ENCODE measurements around the gene KASH5.

The KASH5 gene

DNA sequence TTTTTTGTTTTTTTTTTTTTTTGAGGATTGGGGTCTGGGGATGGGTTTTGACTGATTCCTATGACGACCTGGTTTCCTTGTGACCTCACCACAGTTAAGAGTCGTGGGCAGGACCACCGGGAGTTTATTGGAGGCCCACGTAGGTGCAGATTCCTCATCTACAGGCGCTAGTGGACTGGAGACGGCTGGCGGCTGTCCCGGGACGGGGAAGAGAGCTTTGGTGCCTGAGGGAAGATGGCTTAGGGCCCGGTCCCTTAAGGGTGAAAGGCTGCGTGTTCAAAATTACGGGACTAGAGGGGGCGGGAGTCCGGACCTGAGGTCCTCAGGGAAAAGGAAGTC lies 25.2 kb upstream of the KASH5 start:
- H3K27me3 ChIP-seq (ENCODE audit: insufficient read depth, low read length, poor library complexity, severe bottlenecking) = no peaks in the 10 kb centered on the region
- H3K4me3 ChIP-seq (ENCODE audit: low read length, poor library complexity, severe bottlenecking) = no peak overlapping the region
- TF ChIP-seq, protein P1, sequence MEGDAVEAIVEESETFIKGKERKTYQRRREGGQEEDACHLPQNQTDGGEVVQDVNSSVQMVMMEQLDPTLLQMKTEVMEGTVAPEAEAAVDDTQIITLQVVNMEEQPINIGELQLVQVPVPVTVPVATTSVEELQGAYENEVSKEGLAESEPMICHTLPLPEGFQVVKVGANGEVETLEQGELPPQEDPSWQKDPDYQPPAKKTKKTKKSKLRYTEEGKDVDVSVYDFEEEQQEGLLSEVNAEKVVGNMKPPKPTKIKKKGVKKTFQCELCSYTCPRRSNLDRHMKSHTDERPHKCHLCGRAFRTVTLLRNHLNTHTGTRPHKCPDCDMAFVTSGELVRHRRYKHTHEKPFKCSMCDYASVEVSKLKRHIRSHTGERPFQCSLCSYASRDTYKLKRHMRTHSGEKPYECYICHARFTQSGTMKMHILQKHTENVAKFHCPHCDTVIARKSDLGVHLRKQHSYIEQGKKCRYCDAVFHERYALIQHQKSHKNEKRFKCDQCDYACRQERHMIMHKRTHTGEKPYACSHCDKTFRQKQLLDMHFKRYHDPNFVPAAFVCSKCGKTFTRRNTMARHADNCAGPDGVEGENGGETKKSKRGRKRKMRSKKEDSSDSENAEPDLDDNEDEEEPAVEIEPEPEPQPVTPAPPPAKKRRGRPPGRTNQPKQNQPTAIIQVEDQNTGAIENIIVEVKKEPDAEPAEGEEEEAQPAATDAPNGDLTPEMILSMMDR (conservative IDR thresholded peaks at IDR 0.05; ENCODE audit: low read length) = no peak
- no peak for TF ChIP-seq EZH2phosphoT487 (IDR thresholded peaks at IDR 0.05; ENCODE audit: borderline replicate concordance)
- no peaks in the 10 kb centered on the region for H3K4me1 ChIP-seq (ENCODE audit: insufficient read depth, low read length, poor library complexity, severe bottlenecking)
- no peaks in the 10 kb centered on the region for H4K20me1 ChIP-seq (ENCODE audit: insufficient read depth, low read length, poor library complexity, severe bottlenecking)
- H3K4me2 ChIP-seq (ENCODE audit: low read depth, low read length, poor library complexity, severe bottlenecking) = no peak overlapping the region
- no peaks in the 10 kb centered on the region for H3K9me3 ChIP-seq (ENCODE audit: insufficient read depth, low read depth, low read length)
- H3K9me2 ChIP-seq (replicated peaks; ENCODE audit: low read depth, low read length) = no peaks in the 10 kb centered on the region
- no peaks in the 10 kb centered on the region for H3K79me2 ChIP-seq (ENCODE audit: insufficient read depth, low read length)
- H3F3A ChIP-seq (ENCODE audit: low read depth) = no peaks in the 10 kb centered on the region
- H2AFZ ChIP-seq (ENCODE audit: low read length) = no peak overlapping the region
- no peaks in the 10 kb centered on the region for H3K36me3 ChIP-seq (ENCODE audit: insufficient read depth, low read length)
- no peak overlapping the region for H3K9ac ChIP-seq (ENCODE audit: low read depth, low read length, poor library complexity, severe bottlenecking)

GRCh38 chr19:49363268-49364082 lies 24.6 kb upstream of the KASH5 start, which contains the start of gene DKKL1:
TSS of gene DKKL1 (plus strand) at chr19:49363877. CDS start at chr19:49363999, 122 bp downstream.
- TF ChIP-seq, protein P1 (conservative IDR thresholded peaks at IDR 0.05; ENCODE audit: low read length) = no peak
- no peak for TF ChIP-seq EZH2phosphoT487 (IDR thresholded peaks at IDR 0.05; ENCODE audit: borderline replicate concordance)
- no peaks in the 10 kb centered on the region for H3K36me3 ChIP-seq (ENCODE audit: insufficient read depth, low read length)
- H3K9me3 ChIP-seq (ENCODE audit: insufficient read depth, low read depth, low read length) = no peaks in the 10 kb centered on the region
- no peak within 1 kb of the TSS for H3K4me3 ChIP-seq (ENCODE audit: low read length, poor library complexity, severe bottlenecking)
- no peaks in the 10 kb centered on the region for H3F3A ChIP-seq (ENCODE audit: low read depth)
- no peak within 1 kb of the TSS for H3K9ac ChIP-seq (ENCODE audit: low read depth, low read length, poor library complexity, severe bottlenecking)
- no peaks in the 10 kb centered on the region for H3K4me1 ChIP-seq (ENCODE audit: insufficient read depth, low read length, poor library complexity, severe bottlenecking)
- H4K20me1 ChIP-seq (ENCODE audit: insufficient read depth, low read length, poor library complexity, severe bottlenecking) = no peaks in the 10 kb centered on the region
- no peaks in the 10 kb centered on the region for H3K27me3 ChIP-seq (ENCODE audit: insufficient read depth, low read length, poor library complexity, severe bottlenecking)
- H3K9me2 ChIP-seq (replicated peaks; ENCODE audit: low read depth, low read length) = no peaks in the 10 kb centered on the region
- no peak within 1 kb of the TSS for H2AFZ ChIP-seq (ENCODE audit: low read length)
- no peak within 1 kb of the TSS for H3K4me2 ChIP-seq (ENCODE audit: low read depth, low read length, poor library complexity, severe bottlenecking)
- no peaks in the 10 kb centered on the region for H3K79me2 ChIP-seq (ENCODE audit: insufficient read depth, low read length)

DNA sequence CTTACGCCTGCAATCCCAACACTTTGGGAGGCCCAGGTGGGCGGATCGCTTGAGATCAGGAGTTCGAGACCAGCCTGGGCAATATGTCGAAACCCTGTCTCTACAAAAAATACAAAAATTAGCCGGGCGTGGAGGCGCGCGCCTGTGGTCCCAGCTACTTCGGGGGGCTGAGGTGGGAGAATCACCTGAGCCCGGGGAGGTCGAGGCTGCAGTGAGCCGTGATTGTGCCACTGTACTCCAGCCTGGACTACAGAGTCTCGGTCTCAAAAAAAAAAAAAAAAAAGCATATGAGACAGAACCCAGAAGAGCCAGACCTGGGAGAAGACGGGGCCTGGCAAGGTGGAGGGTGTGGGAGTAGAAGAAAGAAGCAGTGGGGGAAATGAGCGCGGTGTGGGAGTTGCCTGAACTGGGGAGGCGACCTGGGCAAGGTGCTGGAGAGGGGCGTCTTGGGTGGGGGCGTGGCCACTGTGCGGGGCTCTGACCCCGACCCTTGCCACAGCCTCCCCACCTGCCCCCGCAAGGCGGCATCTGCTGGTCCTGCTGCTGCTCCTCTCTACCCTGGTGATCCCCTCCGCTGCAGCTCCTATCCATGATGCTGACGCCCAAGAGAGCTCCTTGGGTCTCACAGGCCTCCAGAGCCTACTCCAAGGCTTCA lies 23.8 kb upstream of the KASH5 start:
- H3K4me3 ChIP-seq (ENCODE audit: low read length, poor library complexity, severe bottlenecking) = no peak overlapping the region
- no peaks in the 10 kb centered on the region for H3K27me3 ChIP-seq (ENCODE audit: insufficient read depth, low read length, poor library complexity, severe bottlenecking)
- H3K9ac ChIP-seq (ENCODE audit: low read depth, low read length, poor library complexity, severe bottlenecking) = no peak overlapping the region
- H4K20me1 ChIP-seq (ENCODE audit: insufficient read depth, low read length, poor library complexity, severe bottlenecking) = no peaks in the 10 kb centered on the region
- H2AFZ ChIP-seq (ENCODE audit: low read length) = no peak overlapping the region
- H3K9me3 ChIP-seq (ENCODE audit: insufficient read depth, low read depth, low read length) = peaks cover 3% of the 10 kb centered on the region; the same call in 1 of the 2 replicates
- no peak overlapping the region for H3K4me2 ChIP-seq (ENCODE audit: low read depth, low read length, poor library complexity, severe bottlenecking)
- H3K9me2 ChIP-seq (replicated peaks; ENCODE audit: low read depth, low read length) = no peaks in the 10 kb centered on the region
- H3K79me2 ChIP-seq (ENCODE audit: insufficient read depth, low read length) = no peaks in the 10 kb centered on the region
- no peaks in the 10 kb centered on the region for H3F3A ChIP-seq (ENCODE audit: low read depth)
- no peaks in the 10 kb centered on the region for H3K4me1 ChIP-seq (ENCODE audit: insufficient read depth, low read length, poor library complexity, severe bottlenecking)
- H3K36me3 ChIP-seq (ENCODE audit: insufficient read depth, low read length) = no peaks in the 10 kb centered on the region
- TF ChIP-seq EZH2phosphoT487 (IDR thresholded peaks at IDR 0.05; ENCODE audit: borderline replicate concordance) = no peak
- TF ChIP-seq, protein P1 (conservative IDR thresholded peaks at IDR 0.05; ENCODE audit: low read length) = no peak

All from Loucy (cell line).